Endothelial cell of umbilical vein (primary cell): Measurements from ENCODE around the gene MRPS34.

Experiments
- CTCF ChIP-seq, 2 donors: IDR thresholded peaks; 1 replicate in 1 of 2; 2 replicates in 1 of 2; pipeline ENCODE4 v1.5.1; 2011; ENCODE audit warnings: low read length in 2 of 2, mild to moderate bottlenecking in 2 of 2, moderate library complexity in 2 of 2, control low read depth in 1 of 2, inconsistent platforms in 1 of 2, low read depth in 1 of 2; ENCODE audit not compliant: insufficient read depth in 1 of 2; ENCODE audit errors: extremely low read depth in 1 of 2
- EZH2 ChIP-seq: IDR thresholded peaks from 2 replicates; pipeline ENCODE4 v1.6.1; 2012; ENCODE audit warnings: borderline replicate concordance, low read depth, mild to moderate bottlenecking, moderate library complexity, low read length, inconsistent platforms; ENCODE audit not compliant: severe bottlenecking
- JUN ChIP-seq: IDR thresholded peaks from 2 replicates; pipeline ENCODE4 v1.6.1; 2011; ENCODE audit warnings: borderline replicate concordance, low read depth; ENCODE audit not compliant: insufficient read length, insufficient read depth
- MAX ChIP-seq: IDR thresholded peaks from 2 replicates; pipeline ENCODE4 v1.6.1; 2011; ENCODE audit not compliant: insufficient read depth, insufficient read length
- MYC ChIP-seq: IDR thresholded peaks from one replicate; pipeline ENCODE4 v1.6.1; 2011; ENCODE audit warnings: mild to moderate bottlenecking, low read depth, low read length
- POLR2A ChIP-seq: IDR thresholded peaks from 2 replicates; pipeline ENCODE4 v1.6.1; 2012; ENCODE audit warnings: low read depth, mild to moderate bottlenecking, control low read depth, low read length
- POLR2AphosphoS5 ChIP-seq: IDR thresholded peaks from 2 replicates; pipeline ENCODE4 v1.6.1; 2012; ENCODE audit warnings: low read depth, mild to moderate bottlenecking, control low read depth, low read length, moderate library complexity; ENCODE audit not compliant: insufficient read depth

GRCh38 chr16:1775006-1775845 lies 2.3 kb upstream of the MRPS34 start:
- TF ChIP-seq CTCF (IDR thresholded peaks at IDR 0.05; ENCODE audit: extremely low read depth in 1 of 2, insufficient read depth in 1 of 2, low read depth in 1 of 2, low read length in 2 of 2), result no peak
- TF ChIP-seq MYC, result no peak
- TF ChIP-seq JUN, result no peak
- TF ChIP-seq POLR2AphosphoS5, result no peak
- no peak for TF ChIP-seq MAX
- no peak for TF ChIP-seq POLR2A
- no peak for TF ChIP-seq EZH2
